Measurements from ENCODE around the gene PITPNC1.

GRCh38 chr17:67482764-67483163 is 105.7 kb downstream of the PITPNC1 start:
- no peak for TF ChIP-seq CTCF (IDR thresholded peaks at IDR 0.05)
- TF ChIP-seq POLR2A (IDR thresholded peaks at IDR 0.05) = no peak
- no peak for TF ChIP-seq EP300 (IDR thresholded peaks at IDR 0.05)
